Colonic mucosa (tissue), 4 donors: ENCODE results near the gene CEP131. TPM values are rescaled to one million over a fixed set of nuclear protein-coding genes. Genes with fewer than 3 reads are reported as not detected.

Experiments
- DNase-seq: peaks from one replicate; pipeline ENCODE4 v3.0.0-alpha.2; 2020
- H3K27ac ChIP-seq: fragments of 200-600 bp; one replicate; pipeline ENCODE4 v1.8.0; 2021
- H3K27me3 ChIP-seq: fragments of 200-600 bp; one replicate; pipeline ENCODE4 v1.8.0; 2021
- H3K36me3 ChIP-seq: fragments of 200-600 bp; one replicate; pipeline ENCODE4 v1.8.0; 2021
- H3K4me1 ChIP-seq: fragments of 200-600 bp; one replicate; pipeline ENCODE4 v1.8.0; 2021; ENCODE audit warnings: mild to moderate bottlenecking
- H3K4me3 ChIP-seq: fragments of 200-600 bp; one replicate; pipeline ENCODE4 v1.8.0; 2021
- H3K9ac ChIP-seq, 2 donors: one replicate each; pipeline ENCODE4 v1.7.0; 2013; ENCODE audit warnings: control low read depth in 2 of 2, low read depth in 2 of 2, low read length in 2 of 2
- H3K9me3 ChIP-seq: fragments of 200-600 bp; one replicate; pipeline ENCODE4 v1.8.0; 2021
- intact Hi-C: fragments of 100-400 bp; cut with DNase I; formaldehyde crosslinking; loops from one replicate; pipeline ENCODE4 v1.14.1; 2022
- total RNA-seq, 2 donors: library from RNA; stranded (reverse); fragmentation: NEBNext Ultra II Directional in 1 of 2; extraction: Animal tissue kit (Norgen Biotek cat#: 25700) in 1 of 2; gene quantifications; one replicate each; pipeline ENCODE4 v1.2.1, GENCODE V29; 2021
- TF ChIP-seq, protein P1 (sequence below): fragments of 200-600 bp; IDR thresholded peaks from one replicate; pipeline ENCODE4 v1.8.0; 2022; ENCODE audit warnings: antibody characterized with exemption, mild to moderate bottlenecking
- donor health status: healthy.
- donor health status: DM: no; HTN: no; CAD: no.
- donor health status: DM: no; HTN: no; CAD: no.

The CEP131 gene
- total RNA-seq, 2 donors from 2014 or later, result 4.3 to 15.0 TPM

DNA sequence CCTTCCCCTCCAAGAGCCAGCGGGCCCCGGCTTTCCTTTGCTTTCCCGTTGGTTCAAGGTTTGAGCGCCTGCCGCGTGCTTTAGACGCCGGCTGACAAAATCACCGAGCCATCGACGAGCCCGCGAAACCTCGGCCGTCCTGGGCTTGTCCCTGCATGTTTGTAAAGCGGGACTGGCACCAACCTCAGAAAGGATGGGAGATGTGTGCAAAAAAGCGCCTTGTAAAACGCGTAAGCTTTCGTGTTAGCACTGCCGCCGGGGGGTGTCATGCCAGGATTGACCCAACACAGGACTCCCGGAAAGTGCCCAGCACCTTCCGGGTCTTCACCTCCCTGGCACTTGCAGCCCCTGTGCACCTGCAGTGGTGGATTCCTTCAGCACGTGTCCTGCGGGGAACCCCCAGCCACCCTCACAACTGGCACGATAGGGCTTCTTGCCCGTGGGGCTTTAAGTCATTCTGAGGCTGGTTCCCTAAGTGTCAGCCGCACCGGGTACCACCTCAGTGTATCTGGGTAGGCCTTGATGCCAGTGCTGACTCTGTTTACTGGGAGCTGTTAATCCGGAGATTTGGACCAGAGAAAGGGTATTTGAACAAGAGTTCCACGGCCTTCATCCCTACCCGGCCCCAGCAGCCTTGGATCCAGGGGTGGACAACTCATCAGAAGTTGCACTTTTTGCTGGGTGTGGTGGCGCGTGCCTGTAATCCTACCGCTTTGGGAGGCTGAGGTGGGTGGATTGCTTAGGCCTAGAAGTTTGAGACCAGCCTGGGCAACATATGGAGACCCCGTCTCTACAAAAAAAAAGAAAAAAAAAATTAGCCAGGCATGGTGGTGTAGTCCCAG lies 17.2 kb upstream of the CEP131 start:
- Histone ChIP-seq H3K9ac (peak overlapping the region; percentile 81), H3K27me3 (no peaks in the 10 kb centered on the region), H3K27ac (peak overlapping the region; percentile 64), H3K4me1 (peaks cover 13% of the 10 kb centered on the region), H3K4me3 (peak overlapping the region; percentile 85), H3K36me3 (no peaks in the 10 kb centered on the region), H3K9me3 (no peaks in the 10 kb centered on the region)
- no peak for DNase-seq
- TF ChIP-seq, protein P1, sequence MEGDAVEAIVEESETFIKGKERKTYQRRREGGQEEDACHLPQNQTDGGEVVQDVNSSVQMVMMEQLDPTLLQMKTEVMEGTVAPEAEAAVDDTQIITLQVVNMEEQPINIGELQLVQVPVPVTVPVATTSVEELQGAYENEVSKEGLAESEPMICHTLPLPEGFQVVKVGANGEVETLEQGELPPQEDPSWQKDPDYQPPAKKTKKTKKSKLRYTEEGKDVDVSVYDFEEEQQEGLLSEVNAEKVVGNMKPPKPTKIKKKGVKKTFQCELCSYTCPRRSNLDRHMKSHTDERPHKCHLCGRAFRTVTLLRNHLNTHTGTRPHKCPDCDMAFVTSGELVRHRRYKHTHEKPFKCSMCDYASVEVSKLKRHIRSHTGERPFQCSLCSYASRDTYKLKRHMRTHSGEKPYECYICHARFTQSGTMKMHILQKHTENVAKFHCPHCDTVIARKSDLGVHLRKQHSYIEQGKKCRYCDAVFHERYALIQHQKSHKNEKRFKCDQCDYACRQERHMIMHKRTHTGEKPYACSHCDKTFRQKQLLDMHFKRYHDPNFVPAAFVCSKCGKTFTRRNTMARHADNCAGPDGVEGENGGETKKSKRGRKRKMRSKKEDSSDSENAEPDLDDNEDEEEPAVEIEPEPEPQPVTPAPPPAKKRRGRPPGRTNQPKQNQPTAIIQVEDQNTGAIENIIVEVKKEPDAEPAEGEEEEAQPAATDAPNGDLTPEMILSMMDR, result no peak
- intact Hi-C loops, result no loop called here

DNA sequence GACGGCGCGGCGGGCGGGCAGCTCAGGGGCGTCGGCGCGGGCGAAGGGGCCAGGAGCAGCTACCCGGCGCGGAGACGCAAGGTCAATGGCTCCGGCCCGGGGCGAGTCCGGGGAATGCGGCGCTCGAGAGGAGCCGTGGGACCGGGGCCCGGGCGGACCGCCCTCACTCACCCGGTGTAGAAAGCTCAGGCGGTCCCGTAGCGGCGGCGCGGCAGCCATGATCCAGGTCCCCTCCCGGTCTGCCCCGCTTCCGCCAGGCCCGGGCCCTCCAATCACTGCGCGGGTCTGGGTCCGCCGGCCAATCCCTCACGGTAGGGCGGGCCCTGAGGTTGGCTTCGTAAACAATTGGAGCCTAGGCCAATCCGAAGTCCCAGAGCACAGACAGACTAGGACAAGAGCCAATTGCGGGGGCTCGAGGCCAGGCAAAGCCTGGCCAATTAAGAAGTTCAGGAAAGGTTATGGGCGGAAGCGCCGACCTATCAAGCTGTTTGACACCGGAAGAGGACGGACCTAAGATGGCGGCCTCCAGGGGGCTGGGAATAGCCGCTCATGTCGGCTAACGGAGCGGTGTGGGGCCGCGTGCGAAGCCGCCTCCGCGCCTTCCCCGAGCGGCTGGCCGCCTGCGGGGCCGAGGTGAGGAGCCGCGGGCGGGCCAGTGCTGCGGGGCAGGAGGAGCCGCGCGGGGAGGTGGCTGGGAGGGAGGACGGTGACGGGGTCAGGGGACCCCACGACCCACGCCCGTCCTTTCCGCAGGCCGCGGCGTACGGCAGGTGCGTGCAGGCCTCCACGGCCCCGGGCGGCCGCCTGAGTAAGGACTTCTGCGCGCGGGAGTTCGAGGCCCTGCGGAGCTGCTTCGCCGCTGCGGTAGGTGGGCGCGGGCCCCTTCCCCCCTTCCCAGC lies 16.3 kb upstream of the CEP131 start, which contains the start of the genes NDUFAF8 and TEPSIN:
NDUFAF8 (plus strand) TSS at position 504 of the 899 bp plus-strand sequence; CDS start at position 550, 46 bp downstream.
TEPSIN (minus strand) TSS at position 241 of the 899 bp plus-strand sequence; CDS start at position 219, 22 bp downstream.
- Histone ChIP-seq H3K27me3 (no peaks in the 10 kb centered on the region), H3K4me3 (peak within 1 kb of the TSS; percentile 85), H3K4me1 (peaks cover 13% of the 10 kb centered on the region), H3K27ac (peak within 1 kb of the TSS; percentile 64), H3K9me3 (no peaks in the 10 kb centered on the region), H3K9ac (peak within 1 kb of the TSS; percentile 81 to 89), H3K36me3 (no peaks in the 10 kb centered on the region)
- intact Hi-C loops, result no loop called here
- TF ChIP-seq, protein P1, result no peak
- peak; percentile 97 for DNase-seq

DNA sequence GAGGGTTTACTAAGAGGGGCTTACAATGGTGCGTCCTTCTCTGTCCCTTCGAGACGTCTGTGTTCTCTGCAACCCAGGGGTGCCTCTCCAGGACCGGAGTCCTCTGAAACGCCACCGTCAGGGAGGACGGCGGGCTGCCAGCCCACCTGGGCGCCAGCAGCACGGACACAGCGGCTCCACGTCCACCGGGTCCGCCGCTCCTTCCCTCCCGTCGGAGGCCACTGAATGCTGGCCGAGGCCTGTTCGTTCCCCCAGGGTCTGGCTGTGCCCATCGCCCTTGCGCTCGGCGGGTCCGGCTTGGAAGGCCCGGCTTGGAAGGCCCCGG lies 15.7 kb upstream of the CEP131 start:
- Histone ChIP-seq H3K27ac (no peak overlapping the region), H3K36me3 (no peaks in the 10 kb centered on the region), H3K4me1 (peaks cover 13% of the 10 kb centered on the region), H3K9ac (peak overlapping the region; percentile 72 to 89), H3K4me3 (peak overlapping the region; percentile 85), H3K27me3 (no peaks in the 10 kb centered on the region), H3K9me3 (no peaks in the 10 kb centered on the region)
- intact Hi-C loops, result no loop called here
- no peak for DNase-seq
- TF ChIP-seq, protein P1, result no peak

DNA sequence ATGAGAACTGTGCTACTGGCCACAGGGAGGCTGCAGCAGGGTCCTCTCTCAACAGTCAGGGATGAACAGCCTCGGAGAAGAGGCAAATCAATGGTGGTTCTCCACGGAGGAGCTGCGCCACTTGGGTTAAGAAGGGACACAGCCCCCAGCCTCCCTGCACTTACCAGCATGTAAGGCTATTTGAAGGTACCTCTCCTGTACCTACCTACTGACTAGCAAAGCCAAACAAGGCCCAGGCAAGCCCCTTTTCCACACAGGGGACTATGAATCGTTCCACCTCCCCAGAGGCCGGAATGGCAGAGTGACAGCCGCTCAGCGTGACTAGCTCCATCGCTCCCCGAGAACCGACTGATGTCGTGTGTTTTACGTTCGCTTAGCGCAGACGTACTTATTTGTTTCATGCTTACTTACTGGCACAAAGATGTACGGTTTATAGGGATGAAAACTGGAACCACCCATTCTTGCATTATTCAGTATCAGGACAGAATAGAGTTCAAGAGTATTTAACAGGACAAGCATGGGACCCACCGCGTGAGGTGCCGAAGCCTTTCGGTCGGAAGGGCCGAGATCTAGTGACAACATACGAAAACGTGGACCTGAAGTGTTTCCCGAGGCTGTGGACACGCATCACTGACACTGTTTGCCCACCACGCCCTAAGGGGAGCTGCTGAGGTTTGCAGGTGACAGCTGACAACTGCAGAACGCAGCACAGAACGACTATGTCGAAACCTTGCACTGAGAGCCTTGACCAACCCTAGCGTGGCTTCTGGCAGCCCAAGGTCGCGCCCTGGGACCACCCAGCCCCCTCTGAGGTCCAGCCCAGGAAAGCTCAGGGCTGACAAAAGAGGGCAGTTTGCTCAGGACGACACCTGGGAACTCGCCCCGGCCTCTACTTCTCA lies 15.1 kb upstream of the CEP131 start:
- Histone ChIP-seq H3K27me3 (no peaks in the 10 kb centered on the region), H3K27ac (no peak overlapping the region), H3K9ac (peak overlapping the region; percentile 72 to 89), H3K4me3 (peak overlapping the region; percentile 85), H3K9me3 (no peaks in the 10 kb centered on the region), H3K36me3 (no peaks in the 10 kb centered on the region), H3K4me1 (peaks cover 13% of the 10 kb centered on the region)
- intact Hi-C loops, result no loop called here
- TF ChIP-seq, protein P1, result no peak
- DNase-seq, result no peak
